Fibroblast of the aortic adventitia (primary cell): ENCODE results near the gene DDTL. TPM values are rescaled to one million over a fixed set of nuclear protein-coding genes. Genes with fewer than 3 reads are reported as not detected.

Experiments
- DNase-seq: peaks from one replicate; pipeline ENCODE4 v3.0.0-alpha.2; 2010; ENCODE audit warnings: low read depth
- H3K4me3 ChIP-seq: 2 replicates; pipeline ENCODE4 v1.5.1; 2011; ENCODE audit warnings: low read depth, mild to moderate bottlenecking, control low read depth, low read length, moderate library complexity
- total RNA-seq: library from RNA; depleted of rRNA; stranded (reverse); fragments of >200 nt; gene quantifications from 2 replicates; pipeline ENCODE4 v1.2.3, GENCODE V29; 2012; ENCODE audit warnings: low replicate concordance
- TF ChIP-seq, protein P1 (sequence below): IDR thresholded peaks from 2 replicates; pipeline ENCODE4 v1.5.1; 2011; ENCODE audit warnings: mild to moderate bottlenecking, low read length, control low read depth, inconsistent platforms; ENCODE audit not compliant: insufficient read depth

Gene DDTL
- total RNA-seq, 1 donor, result 0.81 TPM

DNA sequence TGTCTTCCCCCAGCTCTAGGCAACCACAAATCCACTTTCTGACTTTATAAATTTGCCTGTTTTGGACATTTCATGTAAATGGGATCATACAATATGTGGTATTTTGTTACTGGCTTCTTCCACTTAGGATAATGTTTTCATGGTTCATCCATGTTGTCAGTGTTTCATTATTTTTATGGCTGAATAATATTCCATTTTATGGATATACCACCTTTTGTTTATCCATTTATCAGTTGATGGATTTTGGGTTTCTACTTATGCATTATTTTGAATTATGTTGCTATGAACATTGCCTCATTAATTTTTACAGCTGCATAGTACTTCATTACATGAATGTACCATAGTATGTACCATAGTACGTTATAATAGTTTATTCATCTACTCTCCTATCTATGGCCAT is 49.5 kb downstream of the DDTL start:
- TF ChIP-seq, protein P1, sequence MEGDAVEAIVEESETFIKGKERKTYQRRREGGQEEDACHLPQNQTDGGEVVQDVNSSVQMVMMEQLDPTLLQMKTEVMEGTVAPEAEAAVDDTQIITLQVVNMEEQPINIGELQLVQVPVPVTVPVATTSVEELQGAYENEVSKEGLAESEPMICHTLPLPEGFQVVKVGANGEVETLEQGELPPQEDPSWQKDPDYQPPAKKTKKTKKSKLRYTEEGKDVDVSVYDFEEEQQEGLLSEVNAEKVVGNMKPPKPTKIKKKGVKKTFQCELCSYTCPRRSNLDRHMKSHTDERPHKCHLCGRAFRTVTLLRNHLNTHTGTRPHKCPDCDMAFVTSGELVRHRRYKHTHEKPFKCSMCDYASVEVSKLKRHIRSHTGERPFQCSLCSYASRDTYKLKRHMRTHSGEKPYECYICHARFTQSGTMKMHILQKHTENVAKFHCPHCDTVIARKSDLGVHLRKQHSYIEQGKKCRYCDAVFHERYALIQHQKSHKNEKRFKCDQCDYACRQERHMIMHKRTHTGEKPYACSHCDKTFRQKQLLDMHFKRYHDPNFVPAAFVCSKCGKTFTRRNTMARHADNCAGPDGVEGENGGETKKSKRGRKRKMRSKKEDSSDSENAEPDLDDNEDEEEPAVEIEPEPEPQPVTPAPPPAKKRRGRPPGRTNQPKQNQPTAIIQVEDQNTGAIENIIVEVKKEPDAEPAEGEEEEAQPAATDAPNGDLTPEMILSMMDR, result no peak
- DNase-seq, result no peak
- no peak overlapping the region for H3K4me3 ChIP-seq

- TF ChIP-seq, protein P1, result no peak
- no peak for DNase-seq
- no peak overlapping the region for H3K4me3 ChIP-seq
Measured at GRCh38 chr22:24021304-24021703, 54.6 kb downstream of the DDTL start.

Other genes starting within 250 kb of the DDTL start
- gene ZNF70, start 215.8 kb upstream of the DDTL start, total RNA-seq, result 5.3 and 5.9 TPM in 2 replicates
- gene VPREB3, start 212.5 kb upstream of the DDTL start, total RNA-seq, result not detected in 2 replicates
- gene C22orf15, start 203.9 kb upstream of the DDTL start, total RNA-seq, result 0.18 and 4.9 TPM in 2 replicates
- 2.5 and 2.6 TPM in 2 replicates for gene CHCHD10, start 198.9 kb upstream of the DDTL start, total RNA-seq
- gene MMP11, start 194.0 kb upstream of the DDTL start, total RNA-seq, result 5.1 and 47.8 TPM in 2 replicates
- 55.2 and 96.1 TPM in 2 replicates for gene SMARCB1, start 179.9 kb upstream of the DDTL start, total RNA-seq
- 0.36 TPM in 1 of 2 replicates, not detected in the other for gene DERL3, start 127.9 kb upstream of the DDTL start, total RNA-seq
- gene SLC2A11, start 109.0 kb upstream of the DDTL start, total RNA-seq, result 11.4 and 11.9 TPM in 2 replicates
- 27.3 and 160 TPM in 2 replicates for gene MIF, start 72.5 kb upstream of the DDTL start, total RNA-seq
- gene GSTT2B, start 5.7 kb upstream of the DDTL start, total RNA-seq, result 4.9 and 9.0 TPM in 2 replicates
- 36.4 and 82.9 TPM in 2 replicates for gene DDT, start 7.6 kb downstream of the DDTL start, total RNA-seq
- 0.54 TPM in 1 of 2 replicates, not detected in the other for gene GSTT2, start 13.2 kb downstream of the DDTL start, total RNA-seq
- gene GSTT4, start 38.6 kb downstream of the DDTL start, total RNA-seq, result not detected in 2 replicates
- gene CABIN1, start 44.4 kb downstream of the DDTL start, total RNA-seq, result 49.2 and 70.5 TPM in 2 replicates
- 0.99 and 5.6 TPM in 2 replicates for gene SUSD2, start 214.6 kb downstream of the DDTL start, total RNA-seq